ENCODE measurements around the gene CREB5.

Gene CREB5

DNA sequence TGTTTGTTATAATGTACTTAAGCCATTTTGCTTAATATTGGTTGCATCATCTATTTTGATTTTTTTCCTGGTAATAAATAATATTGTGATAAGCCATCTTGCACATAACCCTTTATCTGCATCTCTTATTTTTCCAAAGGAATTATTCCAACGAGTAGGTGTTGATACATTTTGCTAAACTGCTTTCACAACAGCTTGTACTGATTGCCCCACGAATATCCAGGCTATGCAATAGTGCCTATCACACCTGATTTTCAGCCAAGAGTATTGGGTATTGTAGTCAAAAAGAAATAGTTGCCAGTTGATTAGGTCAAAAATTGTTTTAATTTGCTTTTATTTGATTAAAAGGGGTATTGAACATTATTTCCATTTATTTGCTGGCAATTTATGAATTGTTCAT, 20.7 kb downstream of the CREB5 start:
- H3K27ac ChIP-seq, result no peak overlapping the region
- no peak for DNase-seq (ENCODE audit: low read depth, low spot score)

DNA sequence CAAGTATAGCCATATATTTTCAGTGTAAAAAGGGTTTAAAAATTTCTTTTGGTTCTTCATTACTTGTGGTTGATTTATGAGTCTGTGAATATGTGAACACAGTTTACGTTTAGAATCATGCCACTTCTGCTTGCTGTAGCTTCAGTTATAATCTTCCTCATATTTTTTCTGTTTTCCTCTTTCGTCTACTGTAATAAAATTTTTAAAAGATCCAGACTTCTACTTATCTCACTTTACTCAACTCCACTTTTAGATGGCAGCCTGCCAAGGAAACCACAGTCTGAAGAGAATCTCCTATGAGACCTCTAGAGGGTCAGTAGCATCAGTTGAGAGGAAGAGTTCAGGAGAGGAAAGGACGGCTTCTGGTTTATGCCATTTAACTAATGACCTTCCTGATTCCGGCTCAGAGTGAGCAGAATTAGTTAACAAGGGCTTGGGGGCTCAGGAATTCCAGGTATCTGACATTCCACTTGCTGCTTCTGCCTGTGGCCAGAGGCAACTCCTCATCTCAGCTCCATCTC, 21.4 kb downstream of the CREB5 start:
- no peak overlapping the region for H3K27ac ChIP-seq
- DNase-seq (ENCODE audit: low read depth, low spot score), result no peak

DNA sequence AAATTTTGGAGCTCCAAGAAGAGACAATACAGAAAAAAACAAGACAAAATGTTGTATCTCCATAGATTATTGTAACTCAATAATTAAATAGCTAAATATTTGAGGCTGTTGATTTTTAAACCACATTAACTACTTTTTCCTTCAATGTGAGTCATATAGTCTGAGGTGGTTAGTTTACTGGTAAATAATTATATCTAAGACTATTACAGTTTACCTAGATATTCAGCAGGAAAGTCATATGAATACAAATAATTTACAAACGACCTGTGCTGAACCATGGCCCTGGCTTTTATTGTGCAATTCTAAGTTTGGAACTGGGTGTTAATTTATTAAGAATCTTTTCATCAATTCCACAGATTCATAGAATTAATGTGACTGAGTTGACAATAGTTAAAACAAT, 22.2 kb downstream of the CREB5 start:
- DNase-seq (ENCODE audit: low read depth, low spot score), result no peak
- no peak overlapping the region for H3K27ac ChIP-seq

DNA sequence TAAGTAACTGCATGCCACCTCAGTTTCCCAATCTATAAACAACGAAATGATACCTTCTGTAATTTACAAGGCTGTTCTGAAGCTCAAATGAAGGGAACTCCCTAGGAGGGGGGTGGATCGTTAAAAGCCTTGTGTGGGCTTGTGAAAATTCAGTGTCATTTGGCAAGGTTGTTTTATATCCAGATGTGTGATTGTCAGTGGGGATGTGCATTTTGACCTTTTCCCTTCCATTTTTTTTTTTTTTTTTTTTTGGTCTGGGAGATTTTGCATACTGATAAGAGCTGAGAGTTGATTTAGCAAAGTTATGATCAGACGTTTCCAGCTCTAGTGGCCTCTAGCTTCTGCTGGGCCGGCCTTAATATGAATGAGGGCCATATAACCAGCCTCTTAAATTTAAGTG, 22.8 kb downstream of the CREB5 start:
- no peak for DNase-seq (ENCODE audit: low read depth, low spot score)
- no peak overlapping the region for H3K27ac ChIP-seq

DNA sequence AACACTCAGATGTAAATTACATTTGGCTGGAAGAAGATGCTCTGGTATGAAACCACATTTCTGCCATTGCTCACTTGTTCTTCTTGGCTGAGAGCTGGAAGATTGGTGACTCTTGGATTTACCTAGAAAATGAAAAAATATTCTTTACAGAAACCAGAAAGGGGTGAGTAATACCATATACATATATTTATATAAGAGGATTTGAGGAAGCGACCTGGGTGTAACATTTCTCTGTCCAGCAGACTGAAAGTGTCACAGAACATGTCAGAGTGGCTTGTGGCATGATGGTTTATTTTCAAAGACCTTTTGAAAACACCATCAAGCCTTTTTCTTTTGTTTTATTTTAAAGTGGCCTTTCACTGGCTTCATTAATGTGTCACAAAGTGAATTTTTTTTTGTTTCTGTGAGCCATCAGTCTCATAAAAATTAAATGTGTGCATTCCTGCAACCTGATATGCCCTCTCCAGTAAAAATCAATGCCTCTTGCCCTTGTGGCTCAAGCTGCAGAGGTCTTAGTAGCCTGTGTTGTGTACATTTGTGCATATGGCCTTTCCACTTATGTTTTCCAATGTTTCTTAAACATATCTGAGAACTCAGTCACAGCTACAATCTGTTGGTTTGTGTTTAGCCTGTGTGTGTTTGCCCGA, 23.5 kb downstream of the CREB5 start:
- DNase-seq (ENCODE audit: low read depth, low spot score), result no peak
- no peak overlapping the region for H3K27ac ChIP-seq

DNA sequence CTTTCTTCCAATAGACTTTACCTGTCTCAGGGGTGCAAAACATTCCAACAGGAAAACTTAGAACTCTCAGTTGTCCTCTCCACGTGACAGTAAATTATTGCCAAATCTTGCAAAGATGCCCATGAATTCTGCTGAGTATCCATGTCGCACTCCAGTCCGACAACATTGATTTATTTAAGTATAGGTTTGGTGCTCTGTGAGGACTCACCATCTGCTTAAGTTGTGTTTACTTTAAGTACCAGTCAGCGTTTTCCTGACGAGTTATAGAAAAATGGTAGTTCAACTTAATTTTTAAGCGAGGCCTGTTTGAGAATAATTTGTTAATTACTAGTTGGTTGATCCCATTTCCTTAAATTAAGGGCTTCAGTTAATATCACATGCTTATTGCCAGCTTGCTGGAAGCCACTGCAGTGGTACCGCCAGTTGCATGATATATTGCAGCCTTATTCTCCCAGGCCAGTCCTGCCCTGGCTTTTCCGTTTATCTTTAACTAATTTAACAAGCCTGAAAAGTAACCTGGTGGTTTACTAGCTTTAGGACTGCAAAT, 27.8 kb downstream of the CREB5 start:
- H3K27ac ChIP-seq, result no peak overlapping the region
- DNase-seq (ENCODE audit: low read depth, low spot score), result no peak

DNA sequence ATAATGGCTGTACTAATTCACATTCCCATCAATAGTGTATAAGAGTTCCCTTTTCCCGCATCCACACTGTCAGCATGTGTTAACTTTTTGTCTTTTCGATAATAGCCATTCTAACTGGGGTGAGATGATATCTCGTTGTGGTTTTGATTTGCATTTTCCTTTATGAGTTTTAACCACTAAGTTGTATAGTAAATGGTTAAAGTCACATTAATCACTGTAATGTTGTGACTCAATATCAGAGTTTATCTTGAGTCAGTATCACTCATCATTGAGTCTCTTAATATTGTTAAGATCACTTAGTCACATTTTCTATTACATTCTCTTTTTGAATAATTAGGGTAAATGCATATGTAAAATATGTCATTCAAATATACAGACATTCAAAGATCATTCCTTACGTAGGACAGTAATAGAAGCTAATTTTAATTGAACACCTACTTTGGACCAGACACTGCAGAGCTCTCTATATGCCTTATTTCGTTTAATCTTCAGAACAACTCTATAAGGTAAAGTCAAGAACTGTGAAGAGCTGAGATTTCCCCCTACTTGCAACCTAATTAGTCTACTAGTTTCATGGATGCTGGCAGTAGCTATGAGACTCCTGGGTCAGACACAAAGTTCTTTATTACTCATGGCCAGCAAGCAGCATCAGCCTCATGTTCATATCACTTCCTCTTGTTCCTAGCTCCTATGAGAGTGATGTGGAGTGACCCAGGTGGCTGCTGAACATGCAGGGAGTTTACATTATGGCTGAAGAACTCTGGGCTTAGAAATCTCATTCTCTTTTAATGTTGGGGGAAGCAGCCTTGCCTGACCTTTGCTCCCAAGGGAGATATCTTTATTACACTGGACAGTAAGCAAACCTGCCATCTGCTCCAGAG, 30.5 kb downstream of the CREB5 start:
- peak; percentile 14 for DNase-seq (ENCODE audit: low read depth, low spot score)

DNA sequence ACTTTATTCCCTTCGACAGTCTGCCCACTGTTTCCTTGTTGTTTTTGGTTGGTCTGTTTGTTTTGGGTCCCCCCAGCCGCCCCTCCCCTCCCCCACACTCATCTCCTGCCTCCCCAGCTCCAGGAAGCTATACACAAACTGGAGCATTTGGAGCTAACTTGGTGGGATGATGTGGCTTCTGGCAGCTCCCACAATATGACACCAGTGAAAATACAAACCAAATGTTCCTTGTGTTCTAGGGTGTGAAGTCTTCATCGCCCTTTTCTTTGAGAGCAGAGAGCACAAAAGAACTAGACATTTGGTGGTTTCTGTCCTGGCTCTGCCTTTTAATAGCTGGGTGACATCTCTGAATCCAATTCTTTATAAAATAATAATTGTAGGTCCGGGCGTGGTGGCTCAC, 33.8 kb downstream of the CREB5 start:
- no peak overlapping the region for H3K27ac ChIP-seq
- DNase-seq (ENCODE audit: low read depth, low spot score), result no peak

More for the DNA sequence above, 30.5 kb downstream of the CREB5 start:
- no peak overlapping the region for H3K27ac ChIP-seq

DNA sequence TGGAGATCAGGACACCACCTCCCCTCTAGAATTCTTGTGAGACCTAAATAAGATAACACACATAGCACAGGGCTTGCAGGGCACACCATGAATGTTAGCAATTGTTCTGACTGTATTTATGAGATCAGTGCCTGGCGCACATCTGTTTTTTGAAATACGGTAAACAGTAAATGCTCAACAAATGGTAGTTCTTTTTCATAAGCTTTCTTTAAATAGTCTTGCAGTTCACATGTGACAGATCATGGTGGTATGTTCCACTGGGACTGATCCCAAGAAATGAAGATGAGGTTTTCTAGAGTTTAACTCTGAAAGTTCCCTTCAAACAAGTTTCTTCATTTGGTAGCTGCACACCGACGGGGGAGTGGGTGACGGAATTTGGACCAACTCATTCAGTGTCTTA, 34.8 kb downstream of the CREB5 start:
- DNase-seq (ENCODE audit: low read depth, low spot score), result no peak

DNA sequence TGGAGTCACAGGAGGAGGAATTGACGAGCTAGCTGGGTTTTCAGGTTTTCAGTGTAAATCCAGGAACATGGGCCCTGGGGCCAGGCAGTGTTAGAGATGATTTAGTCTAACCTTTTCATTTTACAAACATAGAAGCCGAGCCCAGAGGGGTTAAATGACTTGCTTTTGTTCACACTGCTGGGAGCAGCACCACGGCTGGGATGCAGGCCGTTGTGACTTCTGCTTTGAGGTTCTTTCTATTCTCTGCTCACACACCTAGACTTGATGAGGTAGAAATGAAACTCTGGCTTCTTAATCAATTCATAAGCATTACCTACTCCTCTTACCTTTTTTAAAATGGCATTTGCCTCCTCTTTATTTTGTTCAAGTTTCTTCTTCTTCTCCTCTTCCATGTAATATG, 36.4 kb downstream of the CREB5 start:
- no peak for DNase-seq (ENCODE audit: low read depth, low spot score)
- no peak overlapping the region for H3K27ac ChIP-seq

More for the DNA sequence above, 34.8 kb downstream of the CREB5 start:
- no peak overlapping the region for H3K27ac ChIP-seq

DNA sequence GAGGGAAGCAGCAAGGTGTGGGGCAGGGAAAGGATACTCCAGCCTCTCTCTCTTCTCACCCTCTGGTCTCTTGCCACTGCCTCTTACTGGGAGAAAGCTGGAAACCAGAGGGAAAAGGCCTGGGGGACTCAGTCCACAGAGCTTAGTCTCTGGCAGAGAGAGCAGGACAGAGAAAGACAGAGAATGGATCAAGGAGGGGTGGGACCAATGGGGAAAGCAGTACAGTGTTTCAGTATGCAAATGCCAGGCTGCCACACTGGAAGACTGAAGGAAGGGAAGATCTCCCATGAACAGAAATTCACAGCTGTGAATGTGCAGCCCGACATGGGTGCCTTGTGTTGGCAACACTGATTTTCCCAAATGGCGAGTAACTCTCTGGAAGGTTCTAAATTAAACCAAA, 40.4 kb downstream of the CREB5 start:
- no peak for DNase-seq (ENCODE audit: low read depth, low spot score)
- H3K27ac ChIP-seq, result no peak overlapping the region

DNA sequence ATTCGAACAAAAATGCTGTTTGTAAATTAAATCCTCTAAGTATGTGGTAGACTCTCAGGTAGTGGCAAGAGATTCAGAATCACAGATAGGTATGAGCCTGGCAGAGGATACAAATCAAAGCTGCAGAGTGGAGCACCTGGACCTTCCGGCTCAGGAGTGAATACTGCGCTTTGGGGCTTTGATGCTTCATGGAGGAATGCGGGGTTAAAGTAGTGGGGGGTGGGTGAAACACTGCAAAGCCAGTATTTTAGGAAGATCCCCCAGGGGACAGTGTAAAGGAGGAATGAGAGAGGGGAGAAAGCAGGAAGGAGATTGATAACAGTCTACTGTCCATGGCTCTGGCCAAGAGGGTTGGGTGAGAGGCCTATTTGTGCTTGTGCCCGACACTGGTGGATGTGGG, 43.2 kb downstream of the CREB5 start:
- no peak for DNase-seq (ENCODE audit: low read depth, low spot score)

DNA sequence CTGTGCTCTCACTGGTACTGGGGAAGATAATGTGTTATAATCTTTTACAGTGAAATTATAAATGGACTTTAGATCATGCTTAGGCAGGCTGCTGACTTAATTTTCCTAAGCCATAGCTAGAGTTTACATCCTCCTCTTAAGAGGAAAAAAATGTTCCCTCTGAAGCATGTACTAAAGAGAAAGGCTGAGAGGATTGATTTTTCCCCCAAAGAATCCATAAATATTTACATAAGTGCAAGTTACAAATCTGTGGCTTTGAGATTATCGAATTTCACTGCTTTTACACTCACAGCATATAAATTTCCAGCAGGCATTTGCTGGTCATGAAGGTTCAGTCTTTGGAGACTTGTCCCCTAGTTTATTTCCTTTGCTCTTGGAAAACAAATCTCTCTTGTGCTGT, 43.7 kb downstream of the CREB5 start:
- no peak overlapping the region for H3K27ac ChIP-seq
- DNase-seq (ENCODE audit: low read depth, low spot score), result no peak

More for the DNA sequence above, 43.2 kb downstream of the CREB5 start:
- no peak overlapping the region for H3K27ac ChIP-seq

DNA sequence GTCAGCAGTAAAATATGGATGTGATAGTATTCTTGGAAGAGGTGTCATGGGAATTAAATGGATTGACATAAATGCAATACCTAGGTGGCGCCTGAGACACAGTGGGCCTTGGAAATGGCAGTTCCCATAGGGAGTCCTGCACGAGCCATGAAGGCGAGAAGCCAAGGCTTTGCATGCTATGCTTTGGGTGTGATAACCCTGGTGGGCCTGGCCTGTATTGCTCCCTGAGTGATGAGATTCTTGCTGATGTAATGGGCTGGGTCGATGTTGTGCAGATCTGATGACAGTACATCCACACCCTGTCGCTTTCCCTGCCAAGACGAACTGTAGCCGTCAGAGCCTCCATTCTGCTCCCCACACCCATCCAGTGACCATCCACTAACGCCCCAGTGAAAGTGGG, 46.4 kb downstream of the CREB5 start:
- DNase-seq (ENCODE audit: low read depth, low spot score), result no peak
- H3K27ac ChIP-seq, result no peak overlapping the region

DNA sequence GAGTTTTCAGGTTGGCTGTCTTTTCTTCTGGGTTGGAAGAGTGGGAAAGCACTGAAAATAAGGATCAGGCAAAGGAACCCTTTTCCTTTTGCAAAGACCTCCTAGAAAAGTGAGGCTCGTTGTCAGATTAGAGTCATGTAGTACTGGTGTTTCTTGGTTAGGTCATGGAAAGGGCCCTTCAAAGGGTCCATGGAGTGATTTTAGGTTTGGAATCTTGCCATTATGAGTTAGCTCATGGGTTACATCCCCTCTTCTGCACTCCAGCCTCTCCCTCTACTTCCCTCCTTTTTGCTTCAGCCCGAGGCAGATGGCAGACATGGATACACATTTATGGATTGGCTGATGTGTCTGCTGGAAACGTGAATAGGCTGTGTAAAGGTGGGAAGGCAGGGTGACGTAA, 47.0 kb downstream of the CREB5 start:
- H3K27ac ChIP-seq, result no peak overlapping the region

DNA sequence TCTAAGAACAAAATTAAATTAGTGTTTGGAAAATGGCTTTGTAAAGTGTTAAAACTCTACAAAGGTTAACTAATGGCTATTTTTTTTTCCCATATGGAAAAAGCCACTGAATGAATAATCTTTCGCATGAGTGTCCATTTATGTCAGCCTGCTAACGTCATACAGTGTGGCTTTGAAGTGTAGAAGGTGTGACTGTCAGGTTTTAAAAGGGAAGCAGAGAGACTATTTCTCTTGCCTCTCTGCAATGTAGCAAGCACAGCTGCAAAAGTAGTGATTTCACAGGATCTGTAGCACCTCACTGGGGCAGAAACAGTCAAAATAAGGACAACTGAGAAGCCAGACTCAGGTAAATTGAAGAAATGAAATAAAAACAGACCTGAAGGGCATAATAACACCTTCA, 53.4 kb downstream of the CREB5 start:
- no peak overlapping the region for H3K27ac ChIP-seq
- DNase-seq (ENCODE audit: low read depth, low spot score), result no peak

More for the DNA sequence above, 47.0 kb downstream of the CREB5 start:
- no peak for DNase-seq (ENCODE audit: low read depth, low spot score)

DNA sequence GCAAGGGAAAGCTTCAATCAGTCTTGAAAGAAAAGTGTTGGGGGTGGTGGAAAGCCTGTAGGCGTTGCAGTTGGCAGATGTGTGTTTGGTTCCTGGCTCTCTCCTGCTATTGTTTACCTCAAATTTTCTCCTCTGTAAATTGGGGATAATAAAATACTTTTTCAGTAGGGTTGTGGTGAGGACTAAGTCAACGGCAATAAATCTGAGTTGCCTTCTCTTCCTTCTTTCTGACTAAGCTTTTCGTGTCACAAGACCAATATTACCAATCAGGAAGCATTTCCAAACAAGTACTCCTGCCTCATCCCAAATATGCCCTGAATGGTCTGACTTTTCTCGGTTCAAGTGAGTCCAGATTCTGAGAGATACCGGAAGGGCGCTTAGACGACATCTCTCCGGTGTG, 54.0 kb downstream of the CREB5 start:
- H3K27ac ChIP-seq, result no peak overlapping the region
- DNase-seq (ENCODE audit: low read depth, low spot score), result no peak

DNA sequence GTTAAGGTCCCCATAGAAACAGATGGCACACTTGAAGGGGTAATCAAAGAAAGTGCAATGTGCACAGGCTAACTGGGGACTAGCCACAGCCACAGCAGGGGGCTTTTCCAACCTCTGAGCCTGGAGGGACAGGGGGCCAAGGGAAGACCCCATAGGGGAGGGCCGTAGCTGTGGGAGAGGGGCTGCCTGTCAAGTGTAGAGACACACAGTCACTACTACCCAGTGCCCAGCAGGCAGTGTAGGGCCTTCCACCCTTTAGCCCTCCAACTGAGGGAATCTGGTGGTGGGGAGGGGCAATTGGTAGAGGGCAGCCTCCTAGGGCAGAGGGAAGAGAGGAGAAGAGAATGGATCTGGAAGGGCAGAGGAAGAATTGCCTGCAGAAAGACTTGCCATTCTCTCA, 54.6 kb downstream of the CREB5 start:
- DNase-seq (ENCODE audit: low read depth, low spot score), result no peak
- no peak overlapping the region for H3K27ac ChIP-seq

DNA sequence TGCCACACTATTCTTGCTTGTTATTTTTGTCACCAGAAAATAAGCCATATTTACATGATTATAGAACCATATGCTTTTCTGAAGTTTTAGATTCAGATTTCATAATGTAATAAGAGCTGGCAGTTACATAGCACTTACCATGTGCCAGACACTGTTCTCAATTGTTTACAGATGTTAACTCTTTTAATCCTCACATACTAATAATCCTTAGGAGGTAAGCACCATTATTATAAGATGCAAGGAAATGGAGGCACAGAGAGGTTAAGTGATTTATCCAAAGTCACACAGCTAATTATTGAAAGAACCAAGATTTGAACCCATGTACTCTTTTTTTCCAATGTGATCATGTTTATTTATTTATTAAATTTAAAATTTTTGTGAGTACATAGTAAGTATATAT, 57.2 kb downstream of the CREB5 start:
- no peak overlapping the region for H3K27ac ChIP-seq
- no peak for DNase-seq (ENCODE audit: low read depth, low spot score)

DNA sequence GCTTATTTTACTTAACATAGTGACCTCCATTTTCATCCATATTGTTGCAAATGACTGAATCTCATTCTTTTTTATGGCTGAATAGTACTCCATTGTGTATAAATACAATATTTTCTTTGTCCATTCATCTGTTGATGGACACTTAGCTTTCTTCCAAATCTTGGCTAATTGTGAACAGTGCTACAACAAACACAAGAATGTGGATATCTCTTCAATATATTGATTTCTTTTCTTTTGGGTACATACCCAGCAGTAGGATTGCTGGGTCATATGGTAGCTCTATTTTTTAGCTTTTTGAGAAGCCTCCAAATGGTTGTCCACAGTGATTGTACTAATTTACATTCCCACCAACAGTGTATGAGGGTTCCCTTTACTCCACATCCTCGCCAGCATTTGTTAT, 58.0 kb downstream of the CREB5 start:
- DNase-seq (ENCODE audit: low read depth, low spot score), result no peak
- H3K27ac ChIP-seq, result no peak overlapping the region

DNA sequence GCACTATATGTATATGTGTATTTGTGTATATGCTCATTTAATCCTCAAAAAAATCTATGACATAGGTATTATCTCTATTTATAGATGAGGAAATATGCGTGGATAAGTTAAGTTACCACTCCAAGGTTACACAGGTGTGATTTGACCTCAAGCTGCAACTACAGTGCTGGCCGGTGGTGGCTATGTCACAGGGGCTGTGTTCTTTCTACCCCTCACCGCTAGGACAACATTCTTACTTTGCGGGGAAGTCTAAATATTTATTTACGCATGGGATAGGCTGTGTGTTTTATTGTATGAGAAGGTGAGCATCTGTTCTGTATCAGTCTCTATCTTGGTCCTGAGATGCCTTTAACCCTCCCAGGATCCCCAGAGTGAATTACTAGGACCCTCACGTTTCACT, 60.0 kb downstream of the CREB5 start:
- H3K27ac ChIP-seq, result no peak overlapping the region
- DNase-seq (ENCODE audit: low read depth, low spot score), result no peak

Measured in epithelial cell of prostate (primary cell).